A673 (cell line): ENCODE measurements around the gene MCF2L2. TPM values are rescaled to one million over a fixed set of nuclear protein-coding genes. Genes with fewer than 3 reads are reported as not detected.

Experiments used
- BruUV-seq: library from RNA; stranded (reverse); fragments of 400-500 nt; replicated peaks from 2 replicates; lab custom pipeline; 2021; lab: Mats Ljungman, UMichigan
- CTCF ChIA-PET: fragments of 300-600 bp; sonication (Branson Sonifier 250); formaldehyde crosslinking; loops from one replicate; lab custom pipeline; 2022; ENCODE audit warnings: antibody characterized with exemption; lab: Charles Lee
- POLR2A ChIA-PET: fragments of 300-600 bp; sonication (Branson Sonifier 250); formaldehyde crosslinking; loops from one replicate; lab custom pipeline; 2022; ENCODE audit warnings: antibody characterized with exemption; ENCODE audit not compliant: low non-redundant PET; lab: Charles Lee
- DNase-seq: peaks from one replicate; pipeline ENCODE4 v3.0.0-alpha.2; 2015; ENCODE audit warnings: low spot score
- H3K27ac ChIP-seq: fragments of 200-600 bp; sonication (generic); 2 replicates; pipeline ENCODE4 v1.5.1; 2016; ENCODE audit warnings: mixed run types, low read depth, mild to moderate bottlenecking, mixed read lengths, antibody characterized with exemption, low read length; ENCODE audit not compliant: poor library complexity, severe bottlenecking
- H3K27me3 ChIP-seq: fragments of 200-600 bp; sonication (generic); replicated peaks from 2 replicates; pipeline ENCODE4 v1.6.1; 2017; ENCODE audit warnings: mixed run types, low read depth, mild to moderate bottlenecking, mixed read lengths, antibody characterized with exemption, low read length; ENCODE audit not compliant: insufficient read depth, poor library complexity
- H3K36me3 ChIP-seq: fragments of 200-600 bp; sonication (generic); 2 replicates; pipeline ENCODE4 v1.6.1; 2016; ENCODE audit warnings: mixed run types, mild to moderate bottlenecking, mixed read lengths, antibody characterized with exemption, low read length; ENCODE audit not compliant: insufficient read depth, poor library complexity, severe bottlenecking
- H3K4me1 ChIP-seq: fragments of 200-600 bp; sonication (generic); 2 replicates; pipeline ENCODE4 v1.6.1; 2017; ENCODE audit warnings: mixed run types, mild to moderate bottlenecking, mixed read lengths, antibody characterized with exemption, low read length; ENCODE audit not compliant: insufficient read depth, poor library complexity, severe bottlenecking
- H3K4me3 ChIP-seq: fragments of 200-600 bp; sonication (generic); 2 replicates; pipeline ENCODE4 v1.5.1; 2016; ENCODE audit warnings: low read depth, mixed run types, mild to moderate bottlenecking, mixed read lengths, low read length; ENCODE audit not compliant: poor library complexity, severe bottlenecking
- H3K9me3 ChIP-seq: fragments of 200-600 bp; sonication (generic); 2 replicates; pipeline ENCODE4 v1.6.1; 2016; ENCODE audit warnings: mixed run types, low read depth, mild to moderate bottlenecking, mixed read lengths, antibody characterized with exemption, low read length; ENCODE audit not compliant: poor library complexity, severe bottlenecking
- EZH2 ChIP-seq: fragments of 200-600 bp; sonication (generic); IDR thresholded peaks from 2 replicates; pipeline ENCODE4 v1.6.1; 2017; ENCODE audit warnings: borderline replicate concordance, low read depth, mild to moderate bottlenecking, mixed read lengths, antibody characterized with exemption, low read length; ENCODE audit not compliant: poor library complexity, severe bottlenecking
- intact Hi-C: fragments of 100-400 bp; cut with micrococcal nuclease; formaldehyde crosslinking; loops from one replicate; pipeline ENCODE4 v1.10.0; 2022; ENCODE audit not compliant: unreplicated experiment
- total RNA-seq: library from RNA; stranded (reverse); gene quantifications from 2 replicates; pipeline ENCODE4 v1.2.3, GENCODE V29; 2021
- TF ChIP-seq, protein P1 (sequence below): fragments of 300-800, 200-600 bp; sonication (generic); conservative IDR thresholded peaks from 2 replicates; pipeline ENCODE4 v1.5.1; 2017; ENCODE audit warnings: low read depth, mild to moderate bottlenecking, antibody characterized with exemption, low read length, moderate library complexity, mixed read lengths

MCF2L2 gene
- total RNA-seq, 1 experiment from 2014 or later: not detected

- no peak for TF ChIP-seq EZH2
- TF ChIP-seq, protein P1, sequence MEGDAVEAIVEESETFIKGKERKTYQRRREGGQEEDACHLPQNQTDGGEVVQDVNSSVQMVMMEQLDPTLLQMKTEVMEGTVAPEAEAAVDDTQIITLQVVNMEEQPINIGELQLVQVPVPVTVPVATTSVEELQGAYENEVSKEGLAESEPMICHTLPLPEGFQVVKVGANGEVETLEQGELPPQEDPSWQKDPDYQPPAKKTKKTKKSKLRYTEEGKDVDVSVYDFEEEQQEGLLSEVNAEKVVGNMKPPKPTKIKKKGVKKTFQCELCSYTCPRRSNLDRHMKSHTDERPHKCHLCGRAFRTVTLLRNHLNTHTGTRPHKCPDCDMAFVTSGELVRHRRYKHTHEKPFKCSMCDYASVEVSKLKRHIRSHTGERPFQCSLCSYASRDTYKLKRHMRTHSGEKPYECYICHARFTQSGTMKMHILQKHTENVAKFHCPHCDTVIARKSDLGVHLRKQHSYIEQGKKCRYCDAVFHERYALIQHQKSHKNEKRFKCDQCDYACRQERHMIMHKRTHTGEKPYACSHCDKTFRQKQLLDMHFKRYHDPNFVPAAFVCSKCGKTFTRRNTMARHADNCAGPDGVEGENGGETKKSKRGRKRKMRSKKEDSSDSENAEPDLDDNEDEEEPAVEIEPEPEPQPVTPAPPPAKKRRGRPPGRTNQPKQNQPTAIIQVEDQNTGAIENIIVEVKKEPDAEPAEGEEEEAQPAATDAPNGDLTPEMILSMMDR: no peak
- Histone ChIP-seq H3K4me1 (peaks cover 11% of the 10 kb centered on the region), H3K4me3 (peak within 1 kb of the TSS; percentile 91), H3K36me3 (no peaks in the 10 kb centered on the region), H3K9me3 (no peaks in the 10 kb centered on the region), H3K27me3 (no peaks in the 10 kb centered on the region), H3K27ac (peak within 1 kb of the TSS; percentile 85)
- CTCF ChIA-PET: interaction anchor here (0.6 to 1.3 kb wide), 2 partner anchors 129 to 592 kb away, joined by 3 to 9 read pairs; no protein-coding TSS in a partner anchor
- POLR2A ChIA-PET: interaction anchor here (0.8 kb wide), 1 partner anchor 137 kb away, joined by 12 read pairs; no protein-coding TSS in a partner anchor
- intact Hi-C loops: no loop called here
- no peak for DNase-seq
- BruUV-seq: no TSS peak
Observed at GRCh38 chr3:183252973-183253527, 175.4 kb downstream of the MCF2L2 start, which contains the start of gene B3GNT5. Gene B3GNT5 (plus strand): TSS chr3:183253253. CDS start chr3:183269799, 16,546 bp downstream.

GRCh38 chr3:183252118-183252782 lies 176.2 kb downstream of the MCF2L2 start:
- H3K4me1 ChIP-seq: peaks cover 11% of the 10 kb centered on the region
- intact Hi-C loops: no loop called here
- no peak overlapping the region for H3K27ac ChIP-seq
- peak overlapping the region; percentile 91 for H3K4me3 ChIP-seq
- no peaks in the 10 kb centered on the region for H3K36me3 ChIP-seq
- H3K27me3 ChIP-seq: no peaks in the 10 kb centered on the region
- H3K9me3 ChIP-seq: no peaks in the 10 kb centered on the region
- no TSS peak for BruUV-seq
- ChIA-PET CTCF (interaction anchor here (1.3 kb wide), 1 partner anchor 130 kb away, joined by 9 read pairs; no protein-coding TSS in a partner anchor), POLR2A (interaction anchor here (0.8 kb wide), 1 partner anchor 138 kb away, joined by 12 read pairs; no protein-coding TSS in a partner anchor)
- no peak for TF ChIP-seq EZH2
- TF ChIP-seq, protein P1: no peak
- DNase-seq: no peak

DNA sequence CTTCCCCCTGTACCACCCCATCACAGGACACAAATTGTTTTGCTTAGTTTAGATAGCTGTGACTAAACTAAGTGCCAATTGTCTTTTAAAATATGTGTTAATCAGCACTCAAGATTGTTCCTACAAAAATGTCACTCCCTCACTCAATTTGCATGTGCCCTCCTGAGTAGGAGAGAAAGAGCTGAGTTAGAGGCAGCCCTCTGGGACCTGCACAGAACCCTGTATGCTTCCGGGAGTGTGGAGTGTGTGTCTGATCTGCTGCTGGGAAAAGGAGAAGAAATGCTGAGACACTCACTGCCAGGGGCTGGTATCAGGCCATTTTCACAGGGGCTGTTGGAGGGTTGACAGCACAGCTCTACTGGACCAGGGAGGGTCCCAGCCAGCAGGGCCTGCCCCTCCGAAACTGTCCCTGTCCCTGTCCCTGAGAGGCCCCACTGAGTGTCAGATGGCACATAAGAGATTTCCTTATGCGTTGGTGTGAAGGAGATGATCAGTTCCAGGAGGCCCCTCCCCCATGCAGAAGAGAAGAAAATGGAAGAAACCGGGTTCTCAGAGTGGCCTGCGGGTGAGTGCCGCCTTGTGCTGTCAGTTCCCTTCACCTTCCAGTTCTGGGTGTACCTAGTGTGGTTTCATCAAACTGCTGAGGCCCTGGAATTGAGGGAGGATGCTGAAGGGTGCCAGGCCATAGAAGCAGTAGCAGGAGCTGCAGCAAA lies 179.3 kb downstream of the MCF2L2 start:
- Histone ChIP-seq H3K4me3 (no peak overlapping the region), H3K27me3 (no peaks in the 10 kb centered on the region), H3K27ac (no peak overlapping the region), H3K36me3 (no peaks in the 10 kb centered on the region), H3K4me1 (peaks cover 5% of the 10 kb centered on the region), H3K9me3 (no peaks in the 10 kb centered on the region)
- intact Hi-C loops: no loop called here
- ChIA-PET CTCF (no interaction called here), POLR2A (interaction anchor here (0.6 kb wide), 1 partner anchor 87 kb away, joined by 4 read pairs; the partner anchor contains the start of gene LAMP3)
- DNase-seq: no peak
- BruUV-seq: no TSS peak
- no peak for TF ChIP-seq EZH2
- TF ChIP-seq, protein P1: no peak
